ENCODE measurements around the gene MAGI2. TPM values are rescaled to one million over a fixed set of nuclear protein-coding genes. Genes with fewer than 3 reads are reported as not detected.

The MAGI2 gene
- total and polyA plus RNA-seq, 9 donors: 7.1 to 20.4 (median 18.7) TPM

DNA sequence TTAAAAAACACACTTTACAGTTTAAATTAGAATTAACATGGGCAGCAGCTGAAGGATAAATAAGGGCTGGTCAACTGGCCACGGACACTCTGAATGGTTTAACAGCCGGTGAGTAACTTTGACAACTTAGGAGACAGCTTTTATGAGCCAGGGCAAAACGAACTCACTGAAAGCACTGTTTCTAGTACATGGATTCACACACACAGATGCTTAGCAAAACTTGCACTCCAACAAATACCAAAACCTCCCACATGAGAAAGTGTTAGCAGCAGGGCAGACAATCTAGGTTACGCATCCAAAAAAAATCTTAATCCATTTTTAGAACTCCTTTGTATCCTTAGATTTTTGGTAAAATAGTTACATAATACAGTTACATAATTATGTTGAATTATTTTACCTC lies 1168.5 kb downstream of the MAGI2 start:
- Histone ChIP-seq H3K27ac (no peak overlapping the region), H3K9me3 (no peaks in the 10 kb centered on the region), H3K4me1 (ENCODE audit: insufficient read depth) (peaks cover 2% of the 10 kb centered on the region), H3K36me3 (no peaks in the 10 kb centered on the region), H3K27me3 (no peaks in the 10 kb centered on the region), H3K4me3 (no peak overlapping the region)
- no peak for TF ChIP-seq EP300 (IDR thresholded peaks at IDR 0.05)
- no peak for TF ChIP-seq POLR2A (IDR thresholded peaks at IDR 0.05)
- no peak for TF ChIP-seq CTCF (IDR thresholded peaks at IDR 0.05)
- peak in 1 of 5 donors; percentile 7 for DNase-seq
- 10 to 14% (median 11%) methylated on average over 4 of the region's 4 CpGs for WGBS, 3 donors
- intact Hi-C loops (cut with DNase I): no loop called here

GRCh38 chr7:78280276-78280675 lies 1173.2 kb downstream of the MAGI2 start:
- WGBS, 3 donors: 66 to 85% (median 77%) methylated on average over 2 of the region's 2 CpGs
- peaks cover 2% of the 10 kb centered on the region for H3K4me1 ChIP-seq (ENCODE audit: insufficient read depth)
- no peaks in the 10 kb centered on the region for H3K36me3 ChIP-seq
- no peak overlapping the region for H3K27ac ChIP-seq
- no peaks in the 10 kb centered on the region for H3K9me3 ChIP-seq
- DNase-seq: no peak
- intact Hi-C loops (cut with DNase I): no loop called here
- H3K27me3 ChIP-seq: no peaks in the 10 kb centered on the region
- TF ChIP-seq CTCF (IDR thresholded peaks at IDR 0.05) (no peak), EP300 (IDR thresholded peaks at IDR 0.05) (no peak), POLR2A (IDR thresholded peaks at IDR 0.05) (no peak)
- H3K4me3 ChIP-seq: no peak overlapping the region

GRCh38 chr7:78279457-78279856 lies 1174.0 kb downstream of the MAGI2 start:
- no peak for DNase-seq

DNA sequence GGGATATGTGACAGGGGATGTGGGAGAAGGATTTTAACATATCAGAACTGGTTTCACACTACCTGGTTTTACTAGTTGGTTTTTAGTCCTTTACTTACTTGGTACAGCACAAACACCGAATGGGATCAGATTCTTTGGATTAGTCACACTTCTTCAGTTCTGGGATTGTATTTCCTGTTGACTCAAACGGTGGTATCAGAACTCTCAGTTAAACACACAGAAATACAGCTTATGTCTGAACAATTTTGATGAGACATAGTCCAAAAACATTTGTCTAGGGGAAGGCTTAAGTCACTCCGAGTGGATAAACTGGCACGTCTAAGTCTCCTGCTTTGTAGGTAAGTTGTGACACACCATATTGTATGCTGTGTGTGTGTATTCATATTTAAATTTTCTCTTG lies 1174.4 kb downstream of the MAGI2 start:
- intact Hi-C loops (cut with DNase I): no loop called here
- Histone ChIP-seq H3K4me3 (no peak overlapping the region), H3K27ac (no peak overlapping the region), H3K27me3 (no peaks in the 10 kb centered on the region), H3K36me3 (no peaks in the 10 kb centered on the region), H3K9me3 (no peaks in the 10 kb centered on the region), H3K4me1 (ENCODE audit: insufficient read depth) (no peaks in the 10 kb centered on the region)
- DNase-seq: no peak
- WGBS, 3 donors: 76 to 80% (median 79%) methylated on average over 4 of the region's 4 CpGs
- no peak for TF ChIP-seq EP300 (IDR thresholded peaks at IDR 0.05)
- TF ChIP-seq POLR2A (IDR thresholded peaks at IDR 0.05): no peak
- TF ChIP-seq CTCF (IDR thresholded peaks at IDR 0.05): no peak

More at GRCh38 chr7:78279457-78279856, 1174.0 kb downstream of the MAGI2 start:
- WGBS, 3 donors: 95 to 100% (median 95%) methylated on average over 1 of the region's 1 CpG
- TF ChIP-seq CTCF (IDR thresholded peaks at IDR 0.05): no peak
- no peak for TF ChIP-seq POLR2A (IDR thresholded peaks at IDR 0.05)
- TF ChIP-seq EP300 (IDR thresholded peaks at IDR 0.05): no peak
- Histone ChIP-seq H3K27me3 (no peaks in the 10 kb centered on the region), H3K9me3 (no peaks in the 10 kb centered on the region), H3K4me1 (ENCODE audit: insufficient read depth) (peaks cover under 1% of the 10 kb centered on the region), H3K4me3 (no peak overlapping the region), H3K27ac (no peak overlapping the region), H3K36me3 (no peaks in the 10 kb centered on the region)
- intact Hi-C loops (cut with DNase I): no loop called here

All from ovary (tissue), 9 donors.